ENCODE data around the gene THAP4. TPM values are rescaled to one million over a fixed set of nuclear protein-coding genes. Genes with fewer than 3 reads are reported as not detected.
A peak's percentile ranks its signal among the peaks of the same experiment; 100 is the strongest.

Gene THAP4
- total and polyA plus RNA-seq, 2 of the 13 experiments (the other 11 are each of a cell fraction or from before 2014, with no cell fraction given), result 59.7 to 75.7 TPM

DNA sequence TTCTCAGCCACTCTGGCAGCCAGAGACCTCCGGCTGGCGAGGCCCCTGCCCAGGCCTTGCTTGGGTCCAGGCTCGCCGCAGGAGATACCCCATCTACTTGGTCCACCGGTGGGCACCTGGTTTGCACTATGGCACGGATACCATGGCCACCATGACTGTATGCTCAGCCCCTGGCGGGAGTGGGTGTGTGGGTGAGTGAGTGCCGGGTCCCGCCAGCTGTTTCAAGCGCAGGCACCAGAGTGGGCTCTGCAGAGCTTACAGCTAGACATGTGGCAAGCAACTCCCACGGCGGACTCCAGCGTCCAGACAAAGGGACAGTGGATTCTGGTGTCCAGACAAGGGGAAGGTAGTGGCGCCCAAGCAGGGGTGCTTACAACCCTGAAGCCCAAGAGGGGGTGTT, 2.0 kb upstream of the THAP4 start (continued):
- TF ChIP-seq MEF2D (CRISPR knock-in tag; IDR thresholded peaks at IDR 0.05) (0 out of 2 replicates have a peak, but pooled peaks have one; percentile 27), NR1H2 (CRISPR knock-in tag; IDR thresholded peaks at IDR 0.05; ENCODE audit: borderline replicate concordance, low read depth) (no peak), MZF1 (CRISPR knock-in tag; IDR thresholded peaks at IDR 0.05; ENCODE audit: borderline replicate concordance) (0 out of 2 replicates have a peak, but pooled peaks have one; percentile 53), NFKB2 (CRISPR knock-in tag; IDR thresholded peaks at IDR 0.05; ENCODE audit: borderline replicate concordance) (peak; percentile 55; the same call in 1 of the 2 replicates), DNMT3B (CRISPR knock-in tag; conservative IDR thresholded peaks at IDR 0.05) (no peak), ZBTB38 (CRISPR knock-in tag; IDR thresholded peaks at IDR 0.05) (0 out of 2 replicates have a peak, but pooled peaks have one; percentile 27), ZNF891 (CRISPR knock-in tag; IDR thresholded peaks at IDR 0.05) (peak; percentile 40; the same call in 1 of the 2 replicates), ZNF674 (CRISPR knock-in tag; IDR thresholded peaks at IDR 0.05; ENCODE audit: low read depth) (no peak), SRSF1 (optimal IDR thresholded peaks at IDR 0.05; ENCODE audit: low read depth, low read length) (no peak), TBX2 (CRISPR knock-in tag; IDR thresholded peaks at IDR 0.05; ENCODE audit: borderline replicate concordance) (0 out of 2 replicates have a peak, but pooled peaks have one; percentile 26)
- TF ChIP-seq, protein P1, sequence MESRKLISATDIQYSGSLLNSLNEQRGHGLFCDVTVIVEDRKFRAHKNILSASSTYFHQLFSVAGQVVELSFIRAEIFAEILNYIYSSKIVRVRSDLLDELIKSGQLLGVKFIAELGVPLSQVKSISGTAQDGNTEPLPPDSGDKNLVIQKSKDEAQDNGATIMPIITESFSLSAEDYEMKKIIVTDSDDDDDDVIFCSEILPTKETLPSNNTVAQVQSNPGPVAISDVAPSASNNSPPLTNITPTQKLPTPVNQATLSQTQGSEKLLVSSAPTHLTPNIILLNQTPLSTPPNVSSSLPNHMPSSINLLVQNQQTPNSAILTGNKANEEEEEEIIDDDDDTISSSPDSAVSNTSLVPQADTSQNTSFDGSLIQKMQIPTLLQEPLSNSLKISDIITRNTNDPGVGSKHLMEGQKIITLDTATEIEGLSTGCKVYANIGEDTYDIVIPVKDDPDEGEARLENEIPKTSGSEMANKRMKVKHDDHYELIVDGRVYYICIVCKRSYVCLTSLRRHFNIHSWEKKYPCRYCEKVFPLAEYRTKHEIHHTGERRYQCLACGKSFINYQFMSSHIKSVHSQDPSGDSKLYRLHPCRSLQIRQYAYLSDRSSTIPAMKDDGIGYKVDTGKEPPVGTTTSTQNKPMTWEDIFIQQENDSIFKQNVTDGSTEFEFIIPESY (CRISPR knock-in tag; IDR thresholded peaks at IDR 0.05), result peak; percentile 73
